ENCODE results near the gene UBA3. TPM values are rescaled to one million over a fixed set of nuclear protein-coding genes. Genes with fewer than 3 reads are reported as not detected.

UBA3 gene
- total RNA-seq, 1 donor from 2014 or later = 144 TPM

GRCh38 chr3:69096299-69096698 is 16.1 kb upstream of the UBA3 start:
- H3K4me2 ChIP-seq = no peak overlapping the region
- no peak overlapping the region for H3K27ac Mint-ChIP-seq
- no peaks in the 10 kb centered on the region for H3K9me3 Mint-ChIP-seq
- H3K27me3 ChIP-seq = no peaks in the 10 kb centered on the region
- peaks cover 6% of the 10 kb centered on the region for H4K20me1 ChIP-seq (ENCODE audit: low read depth)
- H3K79me2 ChIP-seq (ENCODE audit: low read depth) = peaks cover 7% of the 10 kb centered on the region
- H3K4me1 Mint-ChIP-seq = peaks cover 8% of the 10 kb centered on the region
- H2AFZ ChIP-seq (replicated peaks) = no peak overlapping the region
- no peaks in the 10 kb centered on the region for H3K27me3 Mint-ChIP-seq (ENCODE audit: insufficient read depth, low read depth)
- no peak for DNase-seq (ENCODE audit: low spot score)
- H3K36me3 Mint-ChIP-seq = no peaks in the 10 kb centered on the region
- H3K9me3 ChIP-seq (ENCODE audit: low read depth) = no peaks in the 10 kb centered on the region
- no peaks in the 10 kb centered on the region for H3K36me3 ChIP-seq
- no peak overlapping the region for H3K4me3 Mint-ChIP-seq
- H3F3A ChIP-seq (ENCODE audit: low read depth) = no peaks in the 10 kb centered on the region
- H3K4me1 ChIP-seq = peaks cover 10% of the 10 kb centered on the region
- H3K9ac ChIP-seq = no peak overlapping the region
- H3K27ac ChIP-seq = no peak overlapping the region
- TF ChIP-seq CTCF (IDR thresholded peaks at IDR 0.05) (no peak), EZH2phosphoT487 (IDR thresholded peaks at IDR 0.05) (no peak), EZH2 (IDR thresholded peaks at IDR 0.05) (no peak)
- H3K4me3 ChIP-seq = no peak overlapping the region

DNA sequence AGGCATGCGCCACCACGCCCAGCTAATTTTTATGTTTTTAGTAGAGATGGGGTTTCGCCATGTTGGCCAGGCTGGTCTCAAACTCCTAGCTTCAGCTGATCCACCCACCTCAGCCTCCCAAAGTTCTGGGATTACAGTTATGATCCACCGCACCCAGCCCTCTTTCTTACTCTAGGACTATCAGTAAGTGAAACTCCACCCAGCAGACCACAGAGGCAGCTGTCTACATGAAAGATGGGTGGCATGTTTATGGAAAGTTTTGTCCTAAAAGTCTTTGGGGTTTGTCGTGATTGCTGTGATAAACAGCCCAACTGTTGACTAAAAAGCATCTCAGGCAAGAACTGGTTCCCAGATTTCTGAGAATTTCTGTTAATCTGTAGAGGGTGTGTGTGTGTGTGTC is 15.5 kb upstream of the UBA3 start:
- Mint-ChIP-seq H3K27ac (no peak overlapping the region), H3K27me3 (ENCODE audit: insufficient read depth, low read depth) (peaks cover 2% of the 10 kb centered on the region), H3K36me3 (peaks cover 1% of the 10 kb centered on the region), H3K9me3 (no peaks in the 10 kb centered on the region), H3K4me1 (peaks cover 8% of the 10 kb centered on the region), H3K4me3 (no peak overlapping the region)
- no peak overlapping the region for H3K4me2 ChIP-seq
- H3K27ac ChIP-seq = no peak overlapping the region
- no peaks in the 10 kb centered on the region for H3K9me3 ChIP-seq (ENCODE audit: low read depth)
- DNase-seq (ENCODE audit: low spot score) = no peak
- no peaks in the 10 kb centered on the region for H3F3A ChIP-seq (ENCODE audit: low read depth)
- H4K20me1 ChIP-seq (ENCODE audit: low read depth) = peaks cover 6% of the 10 kb centered on the region
- H3K9ac ChIP-seq = no peak overlapping the region
- no peak overlapping the region for H3K4me3 ChIP-seq
- no peaks in the 10 kb centered on the region for H3K27me3 ChIP-seq
- H2AFZ ChIP-seq (replicated peaks) = no peak overlapping the region
- H3K4me1 ChIP-seq = peaks cover 10% of the 10 kb centered on the region
- no peaks in the 10 kb centered on the region for H3K36me3 ChIP-seq
- no peak for TF ChIP-seq CTCF (IDR thresholded peaks at IDR 0.05)
- TF ChIP-seq EZH2phosphoT487 (IDR thresholded peaks at IDR 0.05) = no peak
- no peak for TF ChIP-seq EZH2 (IDR thresholded peaks at IDR 0.05)
- peaks cover 10% of the 10 kb centered on the region for H3K79me2 ChIP-seq (ENCODE audit: low read depth)

DNA sequence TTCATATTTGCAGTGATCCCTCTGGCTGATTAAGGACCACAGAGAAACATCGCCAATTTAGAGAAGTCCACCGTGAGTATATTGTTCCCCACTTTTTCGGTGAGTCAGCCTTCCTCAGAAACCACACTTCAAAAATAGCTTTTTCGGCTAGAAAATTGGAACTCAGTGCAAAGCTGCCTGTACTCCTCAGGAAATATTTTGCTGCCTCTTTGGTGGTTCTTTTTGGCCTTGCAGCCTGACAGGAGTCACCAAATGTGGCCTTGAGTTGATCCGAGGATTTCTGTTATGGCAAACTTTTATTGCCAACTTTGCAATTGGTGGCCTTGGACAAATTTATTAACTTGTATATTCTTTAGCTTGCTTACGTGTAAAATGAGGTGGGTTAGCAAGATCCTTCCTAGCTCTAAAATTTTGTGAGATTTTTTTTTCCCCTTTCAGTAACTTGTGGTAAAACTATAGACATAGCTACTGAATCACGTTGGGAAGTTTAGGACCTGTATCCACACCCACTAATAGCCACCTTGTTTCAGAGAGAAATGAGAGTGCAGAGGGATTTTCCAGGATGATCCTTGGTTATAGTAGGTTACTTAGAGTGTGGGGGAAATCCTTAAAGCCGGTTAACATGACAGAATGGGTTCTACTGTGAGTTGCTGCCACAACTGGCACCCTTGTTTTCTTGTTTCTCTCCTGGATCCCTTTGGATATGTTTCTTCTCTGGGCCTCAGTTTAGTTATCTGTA is 14.5 kb upstream of the UBA3 start:
- Mint-ChIP-seq H3K27ac (no peak overlapping the region), H3K36me3 (peaks cover 2% of the 10 kb centered on the region), H3K4me1 (peaks cover 14% of the 10 kb centered on the region), H3K9me3 (no peaks in the 10 kb centered on the region), H3K27me3 (ENCODE audit: insufficient read depth, low read depth) (peaks cover 2% of the 10 kb centered on the region), H3K4me3 (no peak overlapping the region)
- Histone ChIP-seq H3K27me3 (no peaks in the 10 kb centered on the region), H3K79me2 (ENCODE audit: low read depth) (peaks cover 10% of the 10 kb centered on the region), H3K36me3 (no peaks in the 10 kb centered on the region), H3K9ac (no peak overlapping the region), H3K9me3 (ENCODE audit: low read depth) (no peaks in the 10 kb centered on the region), H3F3A (ENCODE audit: low read depth) (no peaks in the 10 kb centered on the region), H3K4me3 (no peak overlapping the region), H3K27ac (no peak overlapping the region), H3K4me1 (peaks cover 10% of the 10 kb centered on the region), H3K4me2 (no peak overlapping the region), H4K20me1 (ENCODE audit: low read depth) (peaks cover 6% of the 10 kb centered on the region), H2AFZ (replicated peaks) (no peak overlapping the region)
- TF ChIP-seq EZH2phosphoT487 (IDR thresholded peaks at IDR 0.05) (no peak), CTCF (IDR thresholded peaks at IDR 0.05) (no peak), EZH2 (IDR thresholded peaks at IDR 0.05) (no peak)
- DNase-seq (ENCODE audit: low spot score) = no peak

All from neural progenitor cell (in vitro differentiated cells).